Measurements from ENCODE around the gene ADRM1.

ADRM1 gene, protein sequence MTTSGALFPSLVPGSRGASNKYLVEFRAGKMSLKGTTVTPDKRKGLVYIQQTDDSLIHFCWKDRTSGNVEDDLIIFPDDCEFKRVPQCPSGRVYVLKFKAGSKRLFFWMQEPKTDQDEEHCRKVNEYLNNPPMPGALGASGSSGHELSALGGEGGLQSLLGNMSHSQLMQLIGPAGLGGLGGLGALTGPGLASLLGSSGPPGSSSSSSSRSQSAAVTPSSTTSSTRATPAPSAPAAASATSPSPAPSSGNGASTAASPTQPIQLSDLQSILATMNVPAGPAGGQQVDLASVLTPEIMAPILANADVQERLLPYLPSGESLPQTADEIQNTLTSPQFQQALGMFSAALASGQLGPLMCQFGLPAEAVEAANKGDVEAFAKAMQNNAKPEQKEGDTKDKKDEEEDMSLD

DNA sequence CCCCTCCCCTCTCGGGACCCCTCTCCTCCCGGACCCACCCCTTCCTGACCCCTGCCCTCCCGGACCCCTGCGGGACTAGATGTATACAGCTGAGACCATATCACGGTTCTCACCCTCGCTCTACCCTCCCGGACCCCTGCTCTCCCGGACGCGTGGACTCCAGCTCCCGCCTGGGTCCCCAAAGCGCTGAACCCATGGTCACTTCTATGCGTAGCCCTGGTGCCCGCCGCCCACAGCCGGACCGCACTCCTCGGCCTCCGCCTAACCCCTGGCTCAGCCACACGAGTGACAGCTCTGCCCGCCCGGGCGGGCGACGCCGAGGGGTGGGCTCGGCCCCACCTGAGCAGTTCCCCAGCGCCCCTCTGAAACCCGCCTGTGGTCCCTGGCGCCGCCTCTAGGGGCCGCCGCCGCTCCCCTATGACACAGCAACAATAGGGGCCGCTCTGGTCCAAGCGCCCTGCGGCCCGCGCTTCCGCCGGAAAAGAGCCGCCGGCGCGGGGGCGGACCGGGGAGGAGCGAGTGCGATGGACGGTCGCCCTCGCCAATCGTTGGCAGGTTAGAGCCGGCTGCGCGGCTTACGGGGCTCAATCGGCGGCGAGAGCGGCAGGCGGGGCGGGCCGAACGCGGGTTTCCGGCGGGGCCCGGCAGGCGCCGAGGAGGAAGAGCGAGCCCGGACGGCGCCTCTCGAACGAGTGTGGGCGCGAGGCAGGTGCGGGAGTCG, at the start of gene ADRM1:
ADRM1 (plus strand) TSS at position 657 of the 721 bp plus-strand sequence. CDS start 572 bp downstream, outside the sequence.
- ATAC-seq (ENCODE audit: low read depth) = peak; percentile 86
- peaks cover 3% of the 10 kb centered on the region for H3K36me3 Mint-ChIP-seq
- H3K4me1 Mint-ChIP-seq = peaks cover 11% of the 10 kb centered on the region
- peak; percentile 95 to 97 for DNase-seq (ENCODE audit: low spot score in 2 of 2)
- H3K27ac Mint-ChIP-seq = peak within 1 kb of the TSS; percentile 95
- H3K9me3 Mint-ChIP-seq = no peaks in the 10 kb centered on the region
- peak within 1 kb of the TSS; percentile 96 for H3K4me3 Mint-ChIP-seq
- no peaks in the 10 kb centered on the region for H3K27me3 Mint-ChIP-seq

DNA sequence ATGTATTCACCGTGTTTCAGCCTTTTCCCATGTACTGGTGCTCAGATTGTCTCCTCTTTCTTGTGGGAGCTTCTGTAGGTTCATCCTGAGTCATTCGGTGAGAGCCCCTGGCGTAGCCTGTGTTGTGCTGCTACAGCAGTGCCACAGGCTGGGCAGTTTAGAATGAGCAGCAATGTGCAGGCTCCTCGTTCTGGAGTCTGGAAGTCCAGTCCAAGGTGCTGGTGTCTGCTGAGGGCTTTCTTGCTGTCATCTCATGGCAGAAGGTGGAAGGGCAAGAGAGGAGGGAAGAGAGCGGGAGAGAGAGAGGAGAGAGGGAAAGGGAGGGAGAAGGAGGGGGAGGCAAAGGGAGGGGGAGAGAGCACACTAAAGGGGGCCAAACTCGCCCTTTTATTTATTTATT, 49.4 kb upstream of the ADRM1 start:
- Mint-ChIP-seq H3K4me1 (peaks cover 16% of the 10 kb centered on the region), H3K9me3 (no peaks in the 10 kb centered on the region), H3K36me3 (peaks cover 15% of the 10 kb centered on the region), H3K27ac (no peak overlapping the region), H3K27me3 (no peaks in the 10 kb centered on the region), H3K4me3 (no peak overlapping the region)
- DNase-seq (ENCODE audit: low spot score in 2 of 2) (no peak), ATAC-seq (ENCODE audit: low read depth) (no peak)

DNA sequence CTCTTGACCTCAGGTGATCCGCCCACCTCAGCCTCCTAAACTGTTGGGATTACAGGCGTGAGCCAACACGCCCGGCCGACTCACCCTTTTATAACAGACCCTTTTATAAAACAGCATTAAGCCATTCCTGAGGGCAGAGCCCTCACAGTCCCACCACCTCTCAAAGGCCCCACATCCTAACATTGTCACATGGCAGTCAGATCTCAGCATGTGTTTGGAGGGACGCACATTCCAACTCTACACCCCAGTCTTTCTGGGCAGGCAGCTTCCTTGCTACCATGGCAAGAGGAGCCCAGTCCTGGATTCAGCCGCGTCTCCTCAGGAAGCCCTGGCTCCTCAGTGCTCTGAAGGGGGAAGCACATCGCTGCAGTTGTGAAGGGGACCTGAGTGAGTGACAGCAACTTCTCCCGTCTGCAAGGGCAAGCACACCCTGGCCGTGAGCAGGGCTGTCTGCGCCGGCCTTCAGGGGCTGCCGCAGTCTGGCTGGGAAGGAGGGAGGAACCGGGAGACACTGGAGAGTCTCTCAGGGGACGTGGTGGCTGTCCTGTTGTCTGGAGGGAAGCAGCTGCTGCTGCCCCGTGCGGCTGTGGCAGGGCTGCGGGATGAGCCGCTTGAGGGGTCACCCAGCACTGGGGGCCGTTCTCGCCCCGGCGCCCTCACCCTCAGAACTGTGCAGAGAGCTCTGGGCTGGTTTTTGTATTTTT, 48.6 kb upstream of the ADRM1 start:
- H3K27ac Mint-ChIP-seq = no peak overlapping the region
- H3K27me3 Mint-ChIP-seq = no peaks in the 10 kb centered on the region
- peaks cover 15% of the 10 kb centered on the region for H3K36me3 Mint-ChIP-seq
- no peak for DNase-seq (ENCODE audit: low spot score in 2 of 2)
- no peaks in the 10 kb centered on the region for H3K9me3 Mint-ChIP-seq
- no peak for ATAC-seq (ENCODE audit: low read depth)
- peaks cover 18% of the 10 kb centered on the region for H3K4me1 Mint-ChIP-seq
- H3K4me3 Mint-ChIP-seq = no peak overlapping the region

DNA sequence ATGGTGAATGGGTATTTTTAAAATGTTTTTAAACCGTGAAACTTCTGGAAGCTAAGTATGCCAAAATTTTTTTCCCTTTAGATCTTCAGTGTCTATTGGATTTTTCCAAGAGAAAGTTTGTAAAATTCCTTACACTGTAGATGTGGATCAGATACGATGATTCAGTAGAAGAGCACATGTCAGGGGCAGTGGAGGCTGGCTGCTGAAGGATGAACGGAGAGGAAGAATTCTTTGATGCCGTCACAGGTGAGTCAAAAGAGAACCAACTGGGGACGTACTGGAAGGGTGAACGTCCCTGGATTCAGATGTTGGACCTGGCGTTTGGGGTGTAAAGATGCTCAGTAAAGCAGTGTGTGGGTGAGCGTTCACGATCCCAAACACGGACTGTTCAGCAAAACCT, 46.8 kb upstream of the ADRM1 start:
- DNase-seq (ENCODE audit: low spot score in 2 of 2) (no peak), ATAC-seq (ENCODE audit: low read depth) (no peak)
- Mint-ChIP-seq H3K27ac (no peak overlapping the region), H3K4me3 (no peak overlapping the region), H3K27me3 (no peaks in the 10 kb centered on the region), H3K9me3 (no peaks in the 10 kb centered on the region), H3K36me3 (peaks cover 15% of the 10 kb centered on the region), H3K4me1 (peaks cover 12% of the 10 kb centered on the region)

DNA sequence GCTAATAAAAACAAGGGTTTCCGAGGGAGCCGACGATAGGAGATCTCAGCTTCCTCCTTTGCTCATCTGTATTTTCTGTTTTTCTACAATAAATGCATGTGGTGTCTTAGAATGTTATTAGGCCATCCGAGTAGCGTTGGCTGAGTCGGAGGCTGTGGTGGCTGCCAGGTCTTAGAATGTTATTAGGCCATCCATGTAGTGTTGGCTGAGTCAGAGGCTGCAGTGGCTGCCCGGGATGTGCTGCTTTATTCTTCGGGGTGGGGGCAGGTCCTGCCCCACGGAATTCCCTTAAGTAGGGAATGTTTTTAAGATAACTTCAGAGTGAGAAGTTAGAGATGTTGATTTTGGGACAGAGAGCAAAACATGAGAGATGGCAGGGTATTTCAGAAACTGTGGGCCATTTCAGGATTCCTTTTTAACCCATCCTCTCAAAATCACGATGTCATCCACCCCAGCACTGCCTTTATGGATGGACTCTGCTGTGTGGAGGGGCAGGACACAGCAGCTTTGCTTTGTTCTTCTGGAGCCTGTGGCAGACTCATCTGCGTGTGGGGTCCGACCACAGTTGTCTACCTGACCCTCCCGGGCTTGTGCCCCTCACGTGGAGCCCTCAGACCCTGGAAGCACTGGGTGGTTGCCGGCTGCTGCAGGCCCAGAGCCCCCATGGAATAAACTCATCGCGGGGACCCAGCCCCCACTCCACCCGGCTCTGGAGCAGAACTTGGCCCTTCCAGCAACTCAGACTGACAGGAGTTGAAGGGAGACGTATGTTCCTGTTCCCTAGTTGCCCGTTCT, 44.1 kb upstream of the ADRM1 start:
- peaks cover 25% of the 10 kb centered on the region for H3K36me3 Mint-ChIP-seq
- H3K27ac Mint-ChIP-seq = no peak overlapping the region
- no peaks in the 10 kb centered on the region for H3K27me3 Mint-ChIP-seq
- H3K4me1 Mint-ChIP-seq = peaks cover 10% of the 10 kb centered on the region
- no peak for DNase-seq (ENCODE audit: low spot score in 2 of 2)
- no peak overlapping the region for H3K4me3 Mint-ChIP-seq
- ATAC-seq (ENCODE audit: low read depth) = no peak
- H3K9me3 Mint-ChIP-seq = no peaks in the 10 kb centered on the region

DNA sequence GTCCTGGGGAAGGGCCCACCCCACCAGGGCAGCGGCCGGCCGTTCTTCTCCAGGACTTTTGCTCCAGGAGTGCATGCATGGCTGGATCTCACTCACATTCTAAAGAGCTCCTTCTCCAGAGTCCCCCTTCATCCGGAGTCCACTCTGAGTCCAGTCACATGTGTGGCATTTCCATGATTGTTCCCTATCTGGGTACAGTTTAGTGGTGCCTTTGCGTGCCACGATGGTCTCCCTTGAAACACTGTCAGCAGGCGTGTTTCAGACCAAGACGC, 43.6 kb upstream of the ADRM1 start:
- no peak for ATAC-seq (ENCODE audit: low read depth)
- Mint-ChIP-seq H3K27ac (no peak overlapping the region), H3K4me1 (peaks cover 7% of the 10 kb centered on the region), H3K9me3 (no peaks in the 10 kb centered on the region), H3K36me3 (peaks cover 25% of the 10 kb centered on the region), H3K4me3 (no peak overlapping the region), H3K27me3 (no peaks in the 10 kb centered on the region)
- DNase-seq (ENCODE audit: low spot score in 2 of 2) = no peak

DNA sequence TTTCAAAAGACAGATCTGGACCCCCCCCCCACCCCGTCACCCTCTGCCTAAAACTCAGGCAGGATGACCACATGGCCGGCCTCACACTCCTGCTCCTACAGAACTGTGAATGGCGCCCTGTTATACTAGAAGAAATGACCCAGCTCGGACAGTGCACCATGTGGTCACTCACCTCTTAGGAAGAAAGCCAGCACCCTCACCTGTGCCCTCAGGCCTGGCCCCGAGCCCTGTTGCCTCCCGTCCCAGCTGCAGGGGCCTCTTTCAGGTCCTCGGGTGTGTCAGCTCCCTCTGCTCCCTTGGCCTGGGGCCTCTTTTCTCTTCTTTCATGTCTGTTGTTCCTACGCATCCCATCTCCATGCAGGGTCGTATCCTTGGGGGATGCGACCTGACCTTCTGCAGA, 40.7 kb upstream of the ADRM1 start:
- Mint-ChIP-seq H3K4me3 (no peak overlapping the region), H3K27me3 (no peaks in the 10 kb centered on the region), H3K4me1 (peaks cover 7% of the 10 kb centered on the region), H3K9me3 (no peaks in the 10 kb centered on the region), H3K36me3 (peaks cover 30% of the 10 kb centered on the region), H3K27ac (no peak overlapping the region)
- DNase-seq (ENCODE audit: low spot score in 2 of 2) = no peak
- no peak for ATAC-seq (ENCODE audit: low read depth)

DNA sequence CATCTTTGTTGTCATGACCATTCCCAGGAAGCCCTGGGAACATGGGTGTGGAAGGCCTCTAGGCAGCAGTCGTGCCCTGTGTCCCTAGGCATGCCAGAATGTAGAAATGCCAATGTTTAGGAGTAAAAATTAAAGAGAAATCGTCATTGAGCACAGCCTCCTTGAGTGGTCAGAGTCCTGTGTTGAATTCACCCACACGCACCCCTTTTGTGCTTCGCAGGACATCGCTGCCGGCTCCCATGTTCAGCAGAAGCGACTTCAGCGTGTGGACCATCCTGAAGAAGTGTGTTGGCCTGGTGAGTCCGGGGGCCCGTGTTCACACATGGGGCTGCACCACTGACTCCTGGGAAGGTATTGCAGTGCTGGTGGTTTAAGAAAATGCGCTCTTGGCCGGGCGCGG, 39.4 kb upstream of the ADRM1 start:
- no peaks in the 10 kb centered on the region for H3K9me3 Mint-ChIP-seq
- DNase-seq (ENCODE audit: low spot score in 2 of 2) (no peak), ATAC-seq (ENCODE audit: low read depth) (no peak)
- H3K4me3 Mint-ChIP-seq = no peak overlapping the region
- H3K36me3 Mint-ChIP-seq = peaks cover 28% of the 10 kb centered on the region
- H3K4me1 Mint-ChIP-seq = peaks cover 4% of the 10 kb centered on the region
- no peaks in the 10 kb centered on the region for H3K27me3 Mint-ChIP-seq
- H3K27ac Mint-ChIP-seq = no peak overlapping the region

DNA sequence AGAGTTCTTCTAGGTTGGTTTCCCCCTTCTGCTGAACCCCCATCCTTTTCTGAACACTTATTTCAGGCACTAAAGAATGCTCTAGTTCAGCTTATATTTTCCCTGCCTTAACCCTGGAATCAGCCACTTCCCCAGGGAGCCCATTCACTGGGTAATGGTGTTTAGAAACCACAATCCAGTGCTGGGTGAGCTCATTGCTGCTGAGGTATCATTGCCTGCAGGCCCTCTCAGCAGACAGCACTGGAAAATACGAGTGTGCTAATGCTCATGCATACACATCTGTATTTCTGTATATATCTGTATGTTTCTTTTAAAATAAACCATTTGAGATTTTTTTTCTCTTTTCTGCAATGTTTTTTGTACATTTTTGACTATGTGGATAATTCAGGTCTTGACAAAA, 37.4 kb upstream of the ADRM1 start:
- Mint-ChIP-seq H3K4me1 (peaks cover 2% of the 10 kb centered on the region), H3K36me3 (peaks cover 31% of the 10 kb centered on the region)
- no peak for DNase-seq (ENCODE audit: low spot score in 2 of 2)

DNA sequence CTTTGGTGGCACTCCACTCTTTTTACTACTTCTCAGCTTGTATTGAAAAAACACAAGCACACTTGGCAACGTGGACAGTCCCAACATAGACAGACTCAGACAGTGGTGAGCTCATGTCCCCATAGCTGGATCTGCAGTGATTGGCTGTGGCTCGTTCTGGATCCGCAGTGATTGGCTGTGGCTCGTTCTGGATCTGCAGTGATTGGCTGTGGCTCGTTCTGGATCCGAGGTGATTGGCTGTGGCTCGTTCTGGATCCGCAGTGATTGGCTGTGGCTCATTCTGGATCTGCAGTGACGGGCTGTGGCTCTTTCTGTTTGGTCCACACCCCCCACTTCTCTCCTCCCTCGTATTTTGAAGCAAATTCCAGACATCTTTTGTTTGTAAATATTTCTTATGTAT, 36.5 kb upstream of the ADRM1 start:
- H3K27ac Mint-ChIP-seq = no peak overlapping the region
- no peak for ATAC-seq (ENCODE audit: low read depth)
- peaks cover 31% of the 10 kb centered on the region for H3K36me3 Mint-ChIP-seq
- no peak for DNase-seq (ENCODE audit: low spot score in 2 of 2)
- H3K9me3 Mint-ChIP-seq = no peaks in the 10 kb centered on the region
- H3K27me3 Mint-ChIP-seq = no peaks in the 10 kb centered on the region
- no peak overlapping the region for H3K4me3 Mint-ChIP-seq
- peaks cover 2% of the 10 kb centered on the region for H3K4me1 Mint-ChIP-seq

More for the DNA sequence above, 37.4 kb upstream of the ADRM1 start:
- H3K4me3 Mint-ChIP-seq = no peak overlapping the region
- no peak overlapping the region for H3K27ac Mint-ChIP-seq
- no peak for ATAC-seq (ENCODE audit: low read depth)
- no peaks in the 10 kb centered on the region for H3K9me3 Mint-ChIP-seq
- no peaks in the 10 kb centered on the region for H3K27me3 Mint-ChIP-seq

DNA sequence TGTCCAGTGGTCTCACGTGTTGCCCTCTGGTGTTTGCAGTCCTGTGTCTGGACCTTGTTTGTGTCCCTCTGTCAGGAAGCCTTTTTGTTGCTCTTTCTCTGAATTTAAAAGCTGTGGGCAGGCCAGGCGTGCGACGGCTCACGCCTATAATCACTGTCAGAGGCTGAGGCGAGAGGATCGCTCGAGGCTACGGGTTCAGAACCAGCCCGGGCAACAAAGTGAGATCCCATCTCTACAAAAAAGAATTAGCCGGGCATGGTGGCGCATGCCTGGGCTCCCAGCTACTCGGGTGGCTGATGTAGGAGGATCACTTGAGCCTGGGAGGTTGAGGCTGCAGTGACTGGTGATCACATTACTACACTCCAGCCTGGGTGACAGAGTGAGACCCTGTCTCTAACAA, 35.9 kb upstream of the ADRM1 start:
- H3K9me3 Mint-ChIP-seq = no peaks in the 10 kb centered on the region
- H3K27me3 Mint-ChIP-seq = no peaks in the 10 kb centered on the region
- ATAC-seq (ENCODE audit: low read depth) (no peak), DNase-seq (ENCODE audit: low spot score in 2 of 2) (no peak)
- no peak overlapping the region for H3K4me3 Mint-ChIP-seq
- H3K27ac Mint-ChIP-seq = no peak overlapping the region
- H3K4me1 Mint-ChIP-seq = no peaks in the 10 kb centered on the region
- peaks cover 30% of the 10 kb centered on the region for H3K36me3 Mint-ChIP-seq

DNA sequence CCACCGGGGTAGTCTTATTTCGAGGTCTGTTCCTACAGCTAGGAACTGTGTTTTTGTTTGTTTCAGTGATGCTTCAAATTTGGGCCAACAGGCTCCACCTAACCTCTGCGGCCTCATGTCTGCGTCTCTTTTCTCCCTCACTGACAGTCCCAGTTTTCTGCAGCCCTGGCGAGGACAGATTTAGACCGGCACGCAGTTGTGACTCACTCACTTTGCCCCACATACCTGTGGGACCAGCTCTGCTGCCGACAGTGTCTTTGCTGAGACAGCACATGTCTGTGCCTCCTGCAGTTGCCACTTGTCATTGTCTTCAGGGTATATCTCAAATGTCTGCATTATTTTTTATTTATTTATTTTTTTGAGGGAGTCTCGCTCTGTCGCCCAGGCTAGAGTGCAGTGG, 35.3 kb upstream of the ADRM1 start:
- ATAC-seq (ENCODE audit: low read depth) = no peak
- Mint-ChIP-seq H3K4me3 (no peak overlapping the region), H3K36me3 (peaks cover 30% of the 10 kb centered on the region), H3K4me1 (no peaks in the 10 kb centered on the region), H3K27me3 (no peaks in the 10 kb centered on the region), H3K9me3 (no peaks in the 10 kb centered on the region), H3K27ac (no peak overlapping the region)
- DNase-seq (ENCODE audit: low spot score in 2 of 2) = no peak

DNA sequence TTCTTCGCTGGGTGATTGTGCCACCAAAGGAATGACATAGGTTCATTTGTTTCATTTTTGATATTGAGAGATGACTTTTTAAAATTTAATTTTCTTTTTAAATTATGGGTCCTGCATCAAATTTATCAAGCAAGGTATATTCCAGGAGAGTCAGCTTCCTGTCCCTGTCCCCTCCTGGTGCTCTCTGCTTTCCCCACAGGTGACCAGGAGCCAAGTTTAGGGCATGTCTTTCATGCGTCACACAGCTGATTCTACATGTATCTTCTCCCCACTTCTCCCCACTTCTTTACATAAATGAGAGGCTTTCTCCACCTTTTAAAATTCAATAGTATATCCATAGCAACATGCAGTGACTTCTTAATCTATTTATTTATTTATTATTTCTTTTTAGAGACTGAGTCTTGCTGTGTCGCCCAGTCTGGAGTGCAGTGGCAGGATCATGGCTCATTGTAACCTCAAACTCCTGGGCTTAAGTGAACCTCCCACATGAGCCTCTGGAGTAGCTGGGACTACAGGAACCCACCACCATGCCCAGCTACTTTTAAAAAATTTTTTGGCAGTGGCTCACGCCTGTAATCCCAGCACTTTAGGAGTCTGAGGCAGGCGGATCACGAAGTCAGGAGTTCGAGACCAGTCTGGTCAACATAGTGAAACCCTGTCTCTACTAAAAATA, 34.4 kb upstream of the ADRM1 start:
- peaks cover 2% of the 10 kb centered on the region for H3K4me1 Mint-ChIP-seq
- no peaks in the 10 kb centered on the region for H3K9me3 Mint-ChIP-seq
- DNase-seq (ENCODE audit: low spot score in 2 of 2) = no peak
- no peak for ATAC-seq (ENCODE audit: low read depth)
- H3K27ac Mint-ChIP-seq = no peak overlapping the region
- H3K4me3 Mint-ChIP-seq = no peak overlapping the region
- peaks cover 31% of the 10 kb centered on the region for H3K36me3 Mint-ChIP-seq
- H3K27me3 Mint-ChIP-seq = no peaks in the 10 kb centered on the region

All from memory B cell (primary cell).